ENCODE results near the gene IPP.
"Not testable (repeated sequence)": the region's sequence is repeated elsewhere in the genome, so short reads cannot be mapped to it uniquely, and the experiment has no call there.

Gene IPP

DNA sequence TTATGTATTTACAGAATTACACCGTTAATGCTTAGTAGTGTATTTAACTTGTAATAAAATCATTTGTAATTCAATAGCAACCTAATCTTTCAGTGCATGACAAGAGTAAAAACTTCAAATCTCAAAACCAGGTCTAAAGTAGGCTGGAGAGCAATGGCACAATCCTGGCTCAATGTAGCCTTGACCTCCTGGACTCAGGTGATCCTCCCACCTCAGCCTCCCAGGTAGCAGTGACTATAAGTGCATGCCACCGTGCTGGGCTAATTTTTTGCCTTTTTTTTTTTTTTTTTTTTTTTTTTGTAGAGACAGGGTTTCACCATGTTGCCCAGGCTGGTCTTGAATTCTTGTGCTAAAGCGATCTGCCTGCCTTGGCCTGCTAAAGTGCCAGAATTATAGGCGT, 11.3 kb downstream of the IPP start:
- FAIRE-seq, result no peak

DNA sequence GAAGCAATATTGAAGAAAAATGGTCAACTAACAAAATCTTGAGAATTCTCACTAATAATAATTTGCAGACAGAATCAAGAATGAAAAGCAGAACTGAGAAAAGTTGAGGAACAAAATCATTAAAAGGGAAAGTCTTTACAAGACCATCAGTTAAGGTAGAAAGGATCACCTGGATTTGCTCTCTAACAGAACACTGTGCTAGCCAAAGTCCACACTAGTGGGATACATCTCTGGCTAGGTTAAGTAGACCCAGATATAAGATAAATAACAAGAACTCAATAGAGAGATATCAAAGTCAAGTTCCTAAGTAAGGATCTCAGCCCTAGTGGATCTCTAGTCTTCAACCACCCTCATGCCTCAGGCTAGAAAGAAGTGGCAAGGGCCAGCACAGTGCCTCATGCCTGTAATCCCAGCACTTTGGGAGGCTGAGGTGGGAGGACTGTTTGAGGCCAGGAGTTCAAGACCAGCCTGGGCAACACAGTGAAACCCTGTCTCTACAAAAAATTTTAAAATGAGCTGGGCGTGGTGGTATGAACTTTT, 19.6 kb downstream of the IPP start:
- FAIRE-seq, result no peak

- no peak for FAIRE-seq
Measured at GRCh38 chr1:45730075-45730779, 20.2 kb downstream of the IPP start.

DNA sequence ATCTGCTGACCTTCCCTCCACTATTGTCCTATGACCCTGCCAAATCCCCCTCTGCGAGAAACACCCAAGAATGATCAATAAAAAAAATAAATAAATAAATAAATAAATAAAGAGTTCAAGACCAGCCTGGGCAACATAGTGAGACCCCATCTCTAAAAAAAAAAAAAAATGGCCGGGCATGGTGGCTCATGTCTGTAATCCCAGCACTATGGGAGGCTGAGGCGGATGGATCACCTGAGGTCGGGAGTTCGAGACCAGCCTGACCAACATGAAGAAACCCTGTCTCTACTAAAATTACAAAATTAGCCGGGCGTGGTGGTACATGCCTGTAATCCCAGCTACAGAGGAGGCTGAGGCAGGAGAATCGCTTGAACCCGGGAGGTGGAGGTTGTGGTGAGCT, 24.4 kb downstream of the IPP start:
- FAIRE-seq, result not testable (repeated sequence)

GRCh38 chr1:45723248-45723930, 27.1 kb downstream of the IPP start:
- peak; percentile 79 for FAIRE-seq

DNA sequence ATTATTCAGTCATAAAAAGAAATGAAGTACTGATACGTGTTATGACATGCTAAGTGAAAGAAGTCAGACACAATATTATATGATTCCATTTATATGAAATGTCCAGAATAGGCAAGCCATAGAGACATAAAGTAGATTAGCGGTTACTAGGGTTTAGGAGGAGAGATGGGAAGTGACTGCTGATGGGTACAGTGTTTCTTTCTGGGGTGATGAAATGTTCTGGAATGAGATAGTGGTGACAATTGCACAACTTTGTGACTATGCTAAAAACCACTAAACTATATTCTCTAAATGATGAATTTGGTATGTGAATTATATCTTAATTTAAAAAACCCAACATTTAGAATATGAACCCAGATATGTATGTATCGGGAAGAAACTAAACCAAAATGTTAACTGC, 27.6 kb downstream of the IPP start:
- FAIRE-seq, result no peak

GRCh38 chr1:45721207-45721606, 29.2 kb downstream of the IPP start:
- no peak for FAIRE-seq

DNA sequence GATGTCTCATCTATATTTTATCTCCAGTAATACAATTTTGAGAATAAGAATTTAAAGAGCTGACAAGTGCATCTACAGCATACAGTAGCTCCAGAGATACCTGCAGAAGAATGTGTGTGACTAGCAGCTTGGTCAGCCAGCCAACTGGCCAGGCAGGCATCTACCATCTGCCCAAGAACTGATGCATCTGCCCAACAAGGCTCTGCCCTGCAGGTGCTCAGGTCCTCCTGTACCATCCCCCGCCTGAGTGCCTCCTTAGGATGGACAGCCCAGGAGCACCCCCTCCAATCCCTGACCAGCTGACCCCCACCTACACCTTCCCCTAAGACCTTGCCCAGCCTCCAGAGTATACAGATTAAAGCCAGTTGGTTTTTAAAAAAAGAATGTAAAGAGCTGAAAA, 32.2 kb downstream of the IPP start:
- FAIRE-seq, result no peak

DNA sequence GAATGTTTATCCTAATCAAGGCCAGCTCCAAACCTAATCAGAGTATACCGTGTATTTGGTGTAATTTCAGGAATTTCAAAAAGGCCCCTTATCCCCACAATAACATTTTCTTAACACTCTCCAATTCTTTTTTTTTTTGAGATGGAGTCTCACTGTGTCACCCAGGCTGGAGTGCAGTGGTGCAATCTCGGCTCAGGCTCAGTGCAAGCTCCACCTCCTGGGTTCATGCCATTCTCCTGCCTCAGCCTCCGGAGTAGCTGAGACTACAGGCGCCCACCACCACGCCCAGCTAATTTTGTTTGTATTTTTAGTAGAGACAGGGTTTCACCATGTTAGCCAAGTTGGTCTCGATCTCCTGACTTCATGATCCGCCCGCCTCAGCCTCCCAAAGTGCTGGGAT, 33.1 kb downstream of the IPP start:
- FAIRE-seq, result not testable (repeated sequence)

DNA sequence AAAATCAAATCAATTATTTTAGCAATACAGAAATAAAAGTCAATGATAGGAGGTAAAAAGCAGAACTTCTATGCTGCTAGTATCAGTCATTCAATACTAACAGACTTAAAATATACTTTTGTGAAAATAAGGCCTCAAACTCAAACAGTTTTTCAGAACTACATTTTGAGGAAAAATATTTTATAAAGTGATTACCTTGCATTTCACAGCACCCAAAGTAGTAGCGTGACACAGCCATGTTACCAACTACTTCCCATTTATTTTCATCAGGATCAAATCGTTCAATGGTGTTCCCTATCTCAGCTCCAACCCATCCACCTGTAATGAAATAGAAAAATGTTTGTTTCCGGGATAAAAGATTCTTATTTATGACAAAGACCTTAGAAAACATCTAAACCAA, 33.8 kb downstream of the IPP start:
- peak; percentile 3 for FAIRE-seq

DNA sequence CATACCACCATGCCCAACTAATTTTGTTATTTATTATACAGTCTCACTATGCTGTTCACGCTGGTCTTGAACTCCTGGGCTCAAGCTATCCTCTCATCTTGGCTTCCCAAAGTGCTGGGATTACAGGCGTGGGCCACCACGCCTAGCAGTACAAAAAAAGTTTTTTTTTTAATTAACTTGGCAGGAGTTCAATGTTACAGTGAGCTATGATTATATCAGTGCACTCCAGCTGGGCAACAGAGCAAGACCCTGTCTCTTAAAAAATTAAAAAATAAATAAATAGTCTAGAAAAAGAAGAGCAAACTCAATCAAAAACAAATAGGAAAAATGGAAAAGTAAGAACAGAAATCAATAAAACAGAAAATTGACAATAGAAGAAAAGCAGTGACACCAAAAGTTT, 36.7 kb downstream of the IPP start:
- FAIRE-seq, result no peak

GRCh38 chr1:45704637-45705036, 45.8 kb downstream of the IPP start:
- FAIRE-seq, result no peak

GRCh38 chr1:45694823-45695222, 55.6 kb downstream of the IPP start:
- FAIRE-seq, result no peak

DNA sequence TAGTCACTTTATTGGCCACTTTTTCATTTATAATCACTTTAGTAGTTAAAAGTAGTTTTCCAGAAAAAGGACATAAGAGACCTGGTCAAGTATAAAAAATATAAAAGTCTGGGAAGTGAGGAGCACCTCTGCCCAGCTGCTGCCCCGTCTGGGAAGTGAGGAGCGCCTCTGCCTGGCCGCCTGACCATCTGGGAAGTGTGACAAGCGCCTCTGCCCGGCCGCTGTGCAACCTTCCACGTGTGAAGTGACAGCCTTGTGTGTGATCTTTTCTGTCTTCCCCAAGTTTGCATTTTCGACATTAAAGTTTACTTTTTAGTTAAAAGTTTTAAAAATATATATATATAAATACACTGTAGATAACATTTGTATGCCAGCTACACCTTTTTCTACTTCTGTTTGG, 56.6 kb downstream of the IPP start:
- FAIRE-seq, result not testable (repeated sequence)

GRCh38 chr1:45687754-45688740, 62.4 kb downstream of the IPP start, which contains the start of gene TMEM69:
Gene TMEM69, plus strand, starts transcription at chr1:45688181. Its CDS starts 2,888 bp downstream, at chr1:45691069.
- FAIRE-seq, result peak; percentile 45

- peak; percentile 97 for FAIRE-seq
Measured at GRCh38 chr1:45687014-45687753, 63.3 kb downstream of the IPP start.

GRCh38 chr1:45686288-45687013, 64.0 kb downstream of the IPP start, which contains the start of gene GPBP1L1:
Gene GPBP1L1, minus strand, starts transcription at chr1:45686533. Its CDS starts 27,446 bp downstream, at chr1:45659087.
- FAIRE-seq, result peak; percentile 79

DNA sequence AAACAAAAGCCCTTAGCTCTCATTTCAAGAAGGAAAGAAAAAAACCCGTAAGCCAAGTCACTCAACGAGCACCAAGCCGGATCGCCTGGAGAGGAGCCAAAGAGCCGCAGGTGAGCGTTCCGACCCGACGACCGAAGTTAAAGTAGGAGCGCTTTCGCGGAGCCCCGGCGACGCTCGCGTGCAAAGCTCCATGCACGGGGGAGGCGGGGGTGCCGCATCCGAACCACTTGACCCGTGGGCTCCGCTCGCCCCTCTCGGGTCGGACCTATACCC, 64.5 kb downstream of the IPP start:
- FAIRE-seq, result no peak

DNA sequence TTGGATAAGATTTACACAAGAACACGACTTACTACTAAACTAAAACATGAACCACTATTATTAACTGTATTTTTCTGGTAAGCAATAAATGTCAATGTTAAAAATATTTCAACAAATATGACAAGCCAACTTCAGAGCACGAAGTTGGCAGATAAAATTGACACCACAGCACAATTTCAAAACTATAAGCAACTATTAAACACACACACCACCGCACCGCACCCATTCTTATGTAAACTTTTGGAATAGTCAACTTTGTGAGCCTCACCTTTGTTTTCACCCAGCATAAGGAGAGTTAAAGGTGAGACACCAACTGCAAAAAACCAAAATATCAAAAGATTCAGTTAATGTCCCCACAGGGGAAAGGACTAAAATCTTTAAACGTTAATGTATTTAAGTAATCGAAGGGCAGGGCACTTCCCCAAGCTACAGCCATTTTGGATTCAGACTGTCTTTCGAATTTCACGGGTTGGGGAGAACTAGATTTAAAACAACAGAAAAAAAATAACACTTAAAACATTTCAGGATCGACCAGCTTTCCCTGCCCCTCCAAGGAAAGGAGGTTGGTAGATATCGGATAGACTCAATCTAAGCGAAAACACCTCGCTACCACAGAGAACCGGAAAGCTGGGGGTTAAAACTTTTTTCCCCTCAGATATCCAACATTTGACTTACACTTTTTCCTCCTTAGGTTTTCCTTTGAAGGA, 65.0 kb downstream of the IPP start:
- FAIRE-seq, result no peak

DNA sequence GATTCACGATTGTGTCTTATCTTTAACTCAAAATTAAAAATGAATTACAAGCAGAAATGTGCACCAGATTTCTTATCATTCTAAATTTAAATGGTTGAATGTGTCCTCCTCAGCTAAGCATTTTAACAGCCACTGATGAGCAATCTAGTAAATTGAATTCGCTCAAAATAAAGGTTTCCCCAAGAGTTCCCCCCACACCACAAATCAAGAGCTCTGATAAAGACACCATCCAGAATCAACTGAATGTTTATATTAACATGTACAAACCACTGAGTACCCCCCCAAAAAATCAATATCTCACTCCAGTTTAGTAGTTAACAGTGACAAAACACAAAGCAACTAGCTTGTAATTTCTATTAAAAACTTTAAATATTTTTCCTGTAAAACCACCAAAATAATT, 66.1 kb downstream of the IPP start:
- no peak for FAIRE-seq

DNA sequence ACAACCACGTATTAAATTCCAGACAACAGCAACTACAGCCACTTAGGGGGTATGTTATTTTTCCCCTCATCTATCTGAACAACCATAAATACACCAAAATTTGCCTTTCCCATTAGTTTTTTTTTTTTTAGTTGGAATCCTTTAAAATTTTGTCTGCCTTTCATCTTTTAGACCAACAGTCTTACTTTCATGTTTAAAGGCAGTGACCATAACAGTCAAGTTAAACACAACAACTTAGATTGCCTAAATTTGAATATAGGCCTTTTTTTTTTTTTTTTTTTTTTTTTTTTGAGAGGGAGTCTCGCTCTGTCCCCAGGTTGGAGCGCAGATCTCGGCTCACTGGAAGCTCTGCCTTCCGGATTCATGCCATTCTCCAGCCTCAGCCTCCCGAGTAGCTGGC, 67.5 kb downstream of the IPP start:
- FAIRE-seq, result no peak

Measured in G401.6 (cell line).